ENCODE measurements around the gene DNAH1.

DNAH1 gene

DNA sequence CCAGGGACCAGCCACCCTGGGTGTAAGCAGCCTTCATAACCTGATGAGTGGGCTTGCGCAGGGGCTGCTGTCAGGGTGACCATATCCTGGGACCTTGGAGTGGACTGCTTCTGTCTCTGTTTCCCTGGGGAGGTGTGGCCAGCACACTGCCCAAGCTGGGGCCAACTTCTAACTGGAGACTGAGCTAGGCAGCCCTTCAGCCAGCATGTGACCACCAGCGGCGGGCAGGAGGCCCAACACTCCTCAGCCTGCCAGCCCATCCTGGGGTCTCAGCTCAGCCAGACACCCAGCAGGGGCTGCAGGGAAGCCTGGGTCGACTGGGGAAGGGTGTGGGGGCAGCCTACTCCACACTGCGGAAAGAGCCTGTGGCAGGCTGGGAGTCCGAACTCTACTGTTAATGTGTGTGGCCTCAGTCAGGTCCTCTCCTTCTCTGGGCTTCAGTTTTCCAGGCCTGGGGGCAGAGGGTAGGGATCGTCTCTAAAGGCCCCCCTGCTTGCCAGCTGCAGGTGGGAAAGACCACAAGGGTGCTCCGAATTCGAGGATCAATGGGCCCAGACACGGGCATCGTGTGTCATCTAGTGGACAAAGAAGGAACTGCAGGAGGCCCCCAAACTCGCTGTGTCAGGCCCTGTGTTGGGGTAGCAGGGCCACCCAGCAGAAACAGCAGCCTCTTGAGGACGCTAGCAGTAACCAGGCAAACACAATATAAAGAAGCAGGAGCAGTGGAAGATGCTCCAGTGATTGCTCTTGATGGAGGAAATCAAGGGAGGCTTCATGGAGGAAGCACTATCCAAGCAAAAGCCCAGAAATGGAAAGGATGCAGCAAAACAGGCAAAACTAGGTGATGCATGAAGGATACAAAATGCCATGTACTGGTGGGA, 130.8 kb downstream of the DNAH1 start:
- no peak for DNase-seq (ENCODE audit: low read depth)

DNA sequence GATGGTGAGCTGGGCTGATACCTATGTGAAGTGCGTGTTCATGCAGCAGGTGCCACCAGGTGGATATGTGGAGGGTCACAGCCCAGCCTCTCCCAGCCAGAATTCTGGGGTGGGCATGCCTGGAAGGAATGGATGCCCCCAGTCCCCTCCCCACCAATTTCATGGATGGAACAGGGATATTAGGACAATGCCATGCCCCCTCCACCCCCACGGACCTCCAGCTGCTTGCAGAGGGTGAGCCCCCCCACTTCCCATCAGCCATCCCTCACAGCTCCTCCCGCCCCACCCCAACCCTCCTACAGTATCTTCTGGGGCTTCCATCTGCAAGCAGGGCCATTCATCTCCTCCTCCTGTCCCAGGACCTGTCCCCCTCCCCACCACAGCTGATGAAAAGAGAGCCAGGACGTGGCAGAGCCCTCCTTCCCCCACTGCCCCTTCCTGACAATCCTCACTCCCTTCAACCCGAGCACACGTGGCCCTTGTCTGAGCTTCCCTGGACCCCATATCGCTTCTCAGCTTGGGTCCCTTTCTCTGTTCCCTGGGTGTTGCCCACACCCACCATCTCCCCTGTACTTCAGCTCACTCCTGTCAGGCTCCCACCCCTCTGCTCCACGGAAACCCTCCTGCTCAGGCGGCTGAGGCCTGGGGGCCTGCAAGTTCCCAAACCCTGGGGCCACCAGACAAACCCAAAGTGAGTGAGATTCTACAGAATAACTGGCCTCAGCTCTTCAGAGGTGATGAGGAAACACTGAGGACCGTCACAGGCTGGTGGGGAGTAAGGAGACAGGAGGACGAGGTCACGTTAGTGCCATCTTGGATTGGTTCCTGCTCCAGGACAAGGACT, 131.6 kb downstream of the DNAH1 start:
- DNase-seq (ENCODE audit: low read depth) = no peak
